H1 (cell line): ENCODE measurements around the gene EPHA4. TPM values are rescaled to one million over a fixed set of nuclear protein-coding genes. Genes with fewer than 3 reads are reported as not detected.

Experiments used
- CTCF ChIA-PET: fragments of 300-600 bp; sonication (Branson Sonifier 250); formaldehyde crosslinking; loops from one replicate; lab custom pipeline; 2021; ENCODE audit not compliant: partially characterized antibody; lab: Charles Lee
- POLR2A ChIA-PET: fragments of 300-600 bp; sonication (Branson Sonifier 250); formaldehyde crosslinking; loops from one replicate; lab custom pipeline; 2021; ENCODE audit warnings: inconsistent platforms; ENCODE audit not compliant: partially characterized antibody; lab: Charles Lee
- DNase-seq, 2 experiments: peaks; one replicate each; pipeline versions ENCODE4 v3.0.0 to v3.0.0-alpha.2; 2010 to 2022; ENCODE audit warnings: low spot score in 2 of 2, low read depth in 1 of 2, mixed read lengths in 1 of 2
- FAIRE-seq: peaks from 2 replicates; lab custom pipeline; 2011; peaks lifted over from hg19 to GRCh38; lab: Jason Lieb, UNC
- H2AFZ ChIP-seq: 2 replicates; pipeline ENCODE4 v1.8.1; 2012; ENCODE audit warnings: low read length, inconsistent platforms
- H2AK5ac ChIP-seq: 2 replicates; pipeline ENCODE4 v1.6.1; 2013; ENCODE audit warnings: low read depth, low read length
- H2BK120ac ChIP-seq: replicated peaks from 2 replicates; pipeline ENCODE3; 2013; ENCODE audit warnings: low read depth, low read length, inconsistent platforms
- H2BK12ac ChIP-seq: 2 replicates; pipeline ENCODE4 v1.6.1; 2013; ENCODE audit warnings: low read depth, low read length
- H2BK15ac ChIP-seq: 2 replicates; pipeline ENCODE4 v1.6.1; 2013; ENCODE audit warnings: low read length
- H2BK20ac ChIP-seq: 2 replicates; pipeline ENCODE4 v1.6.1; 2013; ENCODE audit warnings: low read length
- H2BK5ac ChIP-seq: 2 replicates; pipeline ENCODE4 v1.6.1; 2013; ENCODE audit warnings: low read depth, low read length
- H3K14ac ChIP-seq: 2 replicates; pipeline ENCODE4 v1.6.1; 2013; ENCODE audit warnings: inconsistent platforms; ENCODE audit not compliant: insufficient read length
- H3K18ac ChIP-seq: 2 replicates; pipeline ENCODE4 v1.6.1; 2013; ENCODE audit warnings: low read length; ENCODE audit errors: extremely low read depth
- H3K23ac ChIP-seq: 2 replicates; pipeline ENCODE4 v1.6.1; 2013; ENCODE audit warnings: inconsistent platforms; ENCODE audit not compliant: insufficient read length
- H3K23me2 ChIP-seq: 2 replicates; pipeline ENCODE4 v1.6.1; 2013; ENCODE audit warnings: low read depth, low read length
- H3K27ac ChIP-seq: 2 replicates; pipeline ENCODE4 v1.6.1; 2011; ENCODE audit warnings: low read depth, low read length, inconsistent platforms
- H3K27me3 ChIP-seq, 4 experiments: replicated peaks in 1 of 4; 1 replicate in 1 of 4; 2 replicates in 3 of 4; pipeline versions ENCODE4 v1.6.1 to v1.8.1; 2011 to 2013; ENCODE audit warnings: low read length in 3 of 4, mild to moderate bottlenecking in 3 of 4, inconsistent platforms in 2 of 4, mixed read lengths in 2 of 4, moderate library complexity in 1 of 4; ENCODE audit not compliant: control insufficient read depth in 3 of 4, insufficient read depth in 3 of 4; ENCODE audit errors: extremely low read depth in 1 of 4
- H3K36me3 ChIP-seq, 4 experiments: 2 replicates each; pipeline versions ENCODE4 v1.6.1 to v1.8.1; 2011 to 2013; ENCODE audit warnings: mild to moderate bottlenecking in 4 of 4, low read length in 3 of 4, moderate library complexity in 2 of 4, control low read depth in 1 of 4, inconsistent platforms in 1 of 4; ENCODE audit not compliant: insufficient read depth in 4 of 4, control insufficient read depth in 2 of 4
- H3K4ac ChIP-seq: replicated peaks from 2 replicates; pipeline ENCODE3; 2013; ENCODE audit warnings: low read length, low read depth, mixed read lengths, inconsistent platforms; ENCODE audit not compliant: insufficient read length
- H3K4me1 ChIP-seq, 4 experiments: replicated peaks in 1 of 4; 1 replicate in 1 of 4; 2 replicates in 3 of 4; pipeline versions ENCODE4 v1.6.1 to v1.8.1; 2011 to 2013; ENCODE audit warnings: low read length in 3 of 4, inconsistent platforms in 2 of 4, mixed read lengths in 1 of 4; ENCODE audit not compliant: insufficient read depth in 4 of 4, control insufficient read depth in 3 of 4
- H3K4me2 ChIP-seq, 2 experiments: 2 replicates each; pipeline versions ENCODE4 v1.6.1 to v1.8.1; 2011 to 2013; ENCODE audit warnings: low read depth in 2 of 2, low read length in 2 of 2, control low read depth in 1 of 2, inconsistent platforms in 1 of 2, mild to moderate bottlenecking in 1 of 2; ENCODE audit not compliant: insufficient read depth in 1 of 2
- H3K4me3 ChIP-seq, 4 experiments: fragments of 200-600, 300-600 bp in 1 of 4; sonication (generic), shearing (Covaris generic), sonication (Bioruptor Twin) in 1 of 4; 2 replicates each; pipeline versions ENCODE4 v1.5.1 to v1.8.1; 2011 to 2016; ENCODE audit warnings: low read length in 4 of 4, low read depth in 3 of 4, control low read depth in 2 of 4, inconsistent platforms in 2 of 4, mild to moderate bottlenecking in 2 of 4, mixed read lengths in 1 of 4, moderate library complexity in 1 of 4; ENCODE audit not compliant: insufficient read depth in 2 of 4; ENCODE audit errors: extremely low read depth in 1 of 4
- H3K56ac ChIP-seq: replicated peaks from 2 replicates; pipeline ENCODE3; 2013; ENCODE audit warnings: low read depth, mild to moderate bottlenecking, mixed read lengths, low read length, inconsistent platforms; ENCODE audit not compliant: insufficient read length
- H3K79me1 ChIP-seq: 2 replicates; pipeline ENCODE4 v1.6.1; 2013; ENCODE audit warnings: low read depth, low read length, control low read depth
- H3K79me2 ChIP-seq, 2 experiments: 2 replicates each; pipeline versions ENCODE4 v1.6.1 to v1.8.1; 2012 to 2013; ENCODE audit warnings: low read length in 2 of 2, mild to moderate bottlenecking in 2 of 2, inconsistent platforms in 1 of 2; ENCODE audit not compliant: insufficient read depth in 2 of 2, control insufficient read depth in 1 of 2
- H3K9ac ChIP-seq, 4 experiments: replicated peaks in 1 of 4; 1 replicate in 1 of 4; 2 replicates in 3 of 4; pipeline versions ENCODE4 v1.6.1 to v1.8.1; 2011 to 2013; ENCODE audit warnings: low read depth in 3 of 4, low read length in 3 of 4, control low read depth in 2 of 4, mild to moderate bottlenecking in 2 of 4, moderate library complexity in 2 of 4, inconsistent platforms in 1 of 4; ENCODE audit errors: extremely low read depth in 1 of 4
- H3K9me3 ChIP-seq, 2 experiments: 2 replicates each; pipeline versions ENCODE4 v1.6.1 to v1.8.1; 2012 to 2013; ENCODE audit warnings: mild to moderate bottlenecking in 2 of 2, moderate library complexity in 2 of 2, control low read depth in 1 of 2, inconsistent platforms in 1 of 2, low read depth in 1 of 2, low read length in 1 of 2, mixed read lengths in 1 of 2; ENCODE audit not compliant: insufficient read depth in 2 of 2
- H4K20me1 ChIP-seq, 2 experiments: replicated peaks in 1 of 2; 2 replicates each; pipeline versions ENCODE3 to v1.8.1; 2011 to 2013; ENCODE audit warnings: inconsistent platforms in 2 of 2, low read length in 2 of 2, mild to moderate bottlenecking in 1 of 2; ENCODE audit not compliant: insufficient read depth in 2 of 2, control insufficient read depth in 1 of 2
- H4K5ac ChIP-seq: 2 replicates; pipeline ENCODE4 v1.6.1; 2013; ENCODE audit warnings: low read length, low read depth, mixed read lengths, inconsistent platforms; ENCODE audit not compliant: insufficient read length
- H4K8ac ChIP-seq: 2 replicates; pipeline ENCODE4 v1.8.0; 2013; ENCODE audit warnings: mild to moderate bottlenecking, moderate library complexity, low read length, inconsistent platforms; ENCODE audit not compliant: insufficient read depth; ENCODE audit errors: extremely low read depth
- H4K91ac ChIP-seq: replicated peaks from 2 replicates; pipeline ENCODE3; 2013; ENCODE audit warnings: low read length, mixed read lengths, inconsistent platforms; ENCODE audit not compliant: insufficient read length
- CBX8 ChIP-seq: fragments of 300-800, 300-1000 bp; sonication (generic); IDR thresholded peaks from 2 replicates; pipeline ENCODE4 v1.7.1; 2016; ENCODE audit warnings: low read depth, low read length, borderline replicate concordance
- JUND ChIP-seq: IDR thresholded peaks from 2 replicates; pipeline ENCODE4 v1.6.1; 2011; ENCODE audit warnings: mild to moderate bottlenecking, improper control_type of control experiment, low read length
- NANOG ChIP-seq: IDR thresholded peaks from 2 replicates; pipeline ENCODE4 v1.6.1; 2011; ENCODE audit warnings: low read length, low read depth, mild to moderate bottlenecking, inconsistent platforms; ENCODE audit not compliant: insufficient read depth, poor library complexity, severe bottlenecking
- WGBS, 2 experiments: shearing (Covaris generic) in 1 of 2; methylation state at CpG; one replicate each; pipeline versions ENCODE4 v1.1.6 to v1.1.7; 2013 to 2015; ENCODE audit warnings: low lambda C conversion rate in 2 of 2, mixed read lengths in 2 of 2, inconsistent platforms in 1 of 2, low coverage in 1 of 2, missing lambda C conversion rate in 1 of 2; ENCODE audit not compliant: insufficient replicate concordance in 2 of 2, insufficient coverage in 1 of 2, insufficient read length in 1 of 2; ENCODE audit errors: extremely low coverage in 1 of 2, missing lambda C conversion rate in 1 of 2; 5-methylcytosine and 5-hydroxymethylcytosine counted together
- polyA plus RNA-seq, 7 experiments: library from polyadenylated mRNA; depleted of rRNA in 3 of 7; stranded (reverse) in 5 of 7; unstranded in 2 of 7; fragments of >200 nt in 5 of 7; fragments of 200-250 nt in 2 of 7; gene quantifications; 1 replicate in 5 of 7; 2 replicates in 1 of 7; 4 replicates in 1 of 7; pipeline versions ENCODE4 v1.2.1 to v1.2.3, GENCODE V29; 2011 to 2013; ENCODE audit warnings: missing spikeins in 2 of 7, mixed read lengths in 2 of 7
- total RNA-seq: library from RNA; stranded (reverse); fragmentation: NEBNext Ultra II Directional; extraction: Animal tissue kit (Norgen Biotek cat#: 25700); gene quantifications from 2 replicates; pipeline ENCODE4 v1.2.1, GENCODE V29; 2021

Gene EPHA4
- total and polyA plus RNA-seq, 2 of the 8 experiments (the other 6 are each of a cell fraction or from before 2014, with no cell fraction given), result 4.3 to 5.7 TPM

DNA sequence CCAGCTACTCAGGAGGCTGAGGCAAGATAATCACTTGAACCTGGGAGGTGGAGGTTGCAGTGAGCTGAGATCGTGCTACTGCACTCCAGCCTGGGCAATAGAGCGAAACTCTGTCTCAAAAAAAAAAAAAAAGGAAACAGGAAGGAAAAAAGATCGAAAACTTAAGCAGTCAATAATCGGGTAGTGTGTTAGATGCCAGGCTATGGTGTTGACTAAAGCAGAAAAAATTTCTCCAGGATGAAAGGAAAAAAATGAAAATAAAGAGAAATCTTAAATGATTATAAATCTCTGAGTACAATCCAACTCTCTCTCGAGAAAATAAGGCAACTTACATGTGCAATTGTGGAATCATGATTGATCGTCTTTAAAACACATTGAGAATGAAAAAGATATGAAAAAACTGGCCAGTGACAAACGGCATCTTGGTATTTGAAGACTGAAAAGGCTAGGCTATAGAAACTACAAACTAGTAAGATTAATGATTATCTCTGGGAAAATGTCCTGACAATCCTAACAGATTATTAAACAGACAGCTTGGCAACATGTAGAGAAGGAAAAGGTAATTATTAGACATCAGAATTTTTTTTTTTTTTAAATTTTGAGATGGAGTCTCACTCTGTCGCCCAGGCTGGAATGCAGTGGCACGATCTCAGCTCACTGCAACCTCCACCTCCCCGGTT, 16.3 kb upstream of the EPHA4 start:
- CTCF ChIA-PET, result no interaction called here
- TF ChIP-seq CBX8 (no peak), JUND (no peak), NANOG (no peak)

More for the DNA sequence above, 16.3 kb upstream of the EPHA4 start:
- no peak overlapping the region for H3K9ac ChIP-seq
- no peaks in the 10 kb centered on the region for H3K79me1 ChIP-seq
- H2AK5ac ChIP-seq, result no peak overlapping the region
- H3K18ac ChIP-seq, result no peak overlapping the region
- no peaks in the 10 kb centered on the region for H3K9me3 ChIP-seq
- H3K36me3 ChIP-seq, result no peaks in the 10 kb centered on the region
- POLR2A ChIA-PET, result no interaction called here
- H3K14ac ChIP-seq, result no peak overlapping the region
- H3K4me2 ChIP-seq, result no peak overlapping the region
- no peak overlapping the region for H2AFZ ChIP-seq
- no peak overlapping the region for H2BK12ac ChIP-seq
- H2BK120ac ChIP-seq, result no peak overlapping the region
- H4K20me1 ChIP-seq, result no peaks in the 10 kb centered on the region
- 85% methylated on average over 9 of the region's 10 CpGs; no CpG with 5 or more reads in 1 of the 2 experiments for WGBS, 2 experiments
- no peak overlapping the region for H2BK20ac ChIP-seq
- H3K27me3 ChIP-seq, result no peaks in the 10 kb centered on the region
- H4K5ac ChIP-seq, result no peak overlapping the region
- H2BK5ac ChIP-seq, result no peak overlapping the region
- H2BK15ac ChIP-seq, result no peak overlapping the region
- no peak overlapping the region for H3K4me3 ChIP-seq
- H3K4ac ChIP-seq, result no peak overlapping the region
- H3K56ac ChIP-seq, result no peak overlapping the region
- no peak overlapping the region for H3K23ac ChIP-seq
- H3K23me2 ChIP-seq, result no peaks in the 10 kb centered on the region
- no peaks in the 10 kb centered on the region for H3K79me2 ChIP-seq
- no peak overlapping the region for H4K91ac ChIP-seq
- FAIRE-seq (no peak), DNase-seq (no peak)
- no peak overlapping the region for H3K27ac ChIP-seq
- H4K8ac ChIP-seq, result no peak overlapping the region
- H3K4me1 ChIP-seq, result no peaks in the 10 kb centered on the region; a peak in 1 of 7 replicates
